GM21526 (cell line): ENCODE measurements around the gene MRPL23.
"Not testable (repeated sequence)": the region's sequence is repeated elsewhere in the genome, so short reads cannot be mapped to it uniquely, and the experiment has no call there.

Experiments
- ATAC-seq: cut with Tn5 transposase; IDR thresholded peaks from one replicate; pipeline ENCODE4 v1.9.1; 2021; ENCODE audit warnings: moderate library complexity; ENCODE audit not compliant: unreplicated experiment, low FRiP score

Gene MRPL23

GRCh38 chr11:1932681-1933080 is 14.5 kb upstream of the MRPL23 start:
- no peak for ATAC-seq

GRCh38 chr11:1933416-1934334 is 13.5 kb upstream of the MRPL23 start:
- ATAC-seq = no peak

- no peak for ATAC-seq
These were observed 12.6 kb upstream of the MRPL23 start for GRCh38 chr11:1934335-1935155.

- ATAC-seq = no peak
These were observed 11.7 kb upstream of the MRPL23 start for GRCh38 chr11:1935156-1936071.

- no peak for ATAC-seq
These were observed 10.9 kb upstream of the MRPL23 start for GRCh38 chr11:1936072-1936780.

- no peak for ATAC-seq
These were observed 10.1 kb upstream of the MRPL23 start for GRCh38 chr11:1936781-1937615.

GRCh38 chr11:1937616-1938342 is 9.4 kb upstream of the MRPL23 start:
- ATAC-seq = no peak

GRCh38 chr11:1938343-1939005 is 8.7 kb upstream of the MRPL23 start:
- no peak for ATAC-seq

- no peak for ATAC-seq
These were observed 8.0 kb upstream of the MRPL23 start for GRCh38 chr11:1939006-1939625.

GRCh38 chr11:1939788-1940187 is 7.3 kb upstream of the MRPL23 start:
- ATAC-seq = not testable (repeated sequence)

- no peak for ATAC-seq
These were observed 4.4 kb upstream of the MRPL23 start for GRCh38 chr11:1942558-1943260.

- no peak for ATAC-seq
These were observed 3.6 kb upstream of the MRPL23 start for GRCh38 chr11:1943576-1943975.

GRCh38 chr11:1943977-1944376 is 3.2 kb upstream of the MRPL23 start:
- no peak for ATAC-seq

- no peak for ATAC-seq
These were observed 583 bp downstream of the MRPL23 start for GRCh38 chr11:1947592-1948237.

GRCh38 chr11:1948389-1948788 is 1.3 kb downstream of the MRPL23 start:
- ATAC-seq = no peak

- ATAC-seq = no peak
These were observed 2.2 kb downstream of the MRPL23 start for GRCh38 chr11:1949302-1949701.
